CD4-positive, alpha-beta T cell treated with Interleukin-6 for 4 hours (primary cell): ENCODE results near the gene LRRC42.

ENCODE experiments used
- DNase-seq: peaks from one replicate; pipeline ENCODE4 v3.0.0-alpha.2; 2020; ENCODE audit warnings: mixed read lengths

Gene LRRC42

GRCh38 chr1:54009406-54009805 lies 63.3 kb downstream of the LRRC42 start:
- no peak for DNase-seq

GRCh38 chr1:54010415-54011117 lies 64.4 kb downstream of the LRRC42 start:
- no peak for DNase-seq

- DNase-seq = no peak
Measured at GRCh38 chr1:54011316-54012007, 65.3 kb downstream of the LRRC42 start.

GRCh38 chr1:54012008-54012325 lies 65.8 kb downstream of the LRRC42 start:
- DNase-seq = no peak

- DNase-seq = no peak
Measured at GRCh38 chr1:54012863-54013262, 66.7 kb downstream of the LRRC42 start.

GRCh38 chr1:54013393-54014008 lies 67.4 kb downstream of the LRRC42 start:
- DNase-seq = no peak

- no peak for DNase-seq
Measured at GRCh38 chr1:54014009-54014629, 68.0 kb downstream of the LRRC42 start.

GRCh38 chr1:54016343-54017282 lies 70.5 kb downstream of the LRRC42 start:
- DNase-seq = no peak
